MM.1S (cell line): ENCODE measurements around the gene MTMR12.

Source experiments
- DNase-seq: peaks from one replicate; pipeline ENCODE4 v3.0.0-alpha.2; 2015
- H2AFZ ChIP-seq: fragments of 300-600 bp; sonication (generic); 2 replicates; pipeline ENCODE4 v1.6.0; 2016; ENCODE audit warnings: antibody characterized with exemption, low read length
- H3F3A ChIP-seq: fragments of 300-600 bp; sonication (generic); 2 replicates; pipeline ENCODE4 v1.6.1; 2016; ENCODE audit warnings: mild to moderate bottlenecking, antibody characterized with exemption, low read length, moderate library complexity, mixed read lengths; ENCODE audit not compliant: insufficient read depth
- H3K27ac ChIP-seq: fragments of 300-600 bp; sonication (generic); 2 replicates; pipeline ENCODE4 v1.5.1; 2016; ENCODE audit warnings: mild to moderate bottlenecking, low read length
- H3K27me3 ChIP-seq: fragments of 300-600 bp; sonication (generic); replicated peaks from 2 replicates; pipeline ENCODE4 v1.6.0; 2016; ENCODE audit warnings: low read length; ENCODE audit not compliant: insufficient read depth
- H3K36me3 ChIP-seq: fragments of 300-600 bp; sonication (generic); replicated peaks from 2 replicates; pipeline ENCODE4 v1.6.1; 2016; ENCODE audit warnings: mild to moderate bottlenecking, low read length, mixed read lengths; ENCODE audit not compliant: insufficient read depth
- H3K4me1 ChIP-seq: fragments of 300-600 bp; sonication (generic); 2 replicates; pipeline ENCODE4 v1.6.1; 2016; ENCODE audit warnings: low read length, mixed read lengths
- H3K4me2 ChIP-seq: fragments of 300-600 bp; sonication (generic); 2 replicates; pipeline ENCODE4 v1.6.0; 2016; ENCODE audit warnings: low read depth, low read length
- H3K4me3 ChIP-seq: fragments of 300-600 bp; sonication (generic); 2 replicates; pipeline ENCODE4 v1.5.1; 2016; ENCODE audit warnings: low read length, mixed read lengths
- H3K79me2 ChIP-seq: fragments of 300-600 bp; sonication (generic); 2 replicates; pipeline ENCODE4 v1.6.1; 2016; ENCODE audit warnings: mixed run types, low read length, mixed read lengths
- H3K9ac ChIP-seq: fragments of 300-600 bp; sonication (generic); 2 replicates; pipeline ENCODE4 v1.6.1; 2016; ENCODE audit warnings: low read length, mixed read lengths
- H3K9me2 ChIP-seq: fragments of 300-600 bp; sonication (generic); replicated peaks from 2 replicates; pipeline ENCODE4 v1.6.1; 2016; ENCODE audit warnings: mild to moderate bottlenecking, low read length, mixed read lengths; ENCODE audit not compliant: insufficient read depth
- H3K9me3 ChIP-seq: fragments of 300-600 bp; sonication (generic); replicated peaks from 2 replicates; pipeline ENCODE4 v1.6.1; 2016; ENCODE audit warnings: mild to moderate bottlenecking, low read length, mixed read lengths; ENCODE audit not compliant: insufficient read depth
- H4K20me1 ChIP-seq: fragments of 300-600 bp; sonication (generic); 2 replicates; pipeline ENCODE4 v1.6.1; 2016; ENCODE audit warnings: mild to moderate bottlenecking, low read length, moderate library complexity, mixed read lengths; ENCODE audit not compliant: insufficient read depth
- EZH2 ChIP-seq: fragments of 300-600 bp; sonication (generic); optimal IDR thresholded peaks from 2 replicates; pipeline ENCODE3; 2017; ENCODE audit warnings: low read depth, mild to moderate bottlenecking, antibody characterized with exemption, low read length, mixed read lengths
- EZH2phosphoT487 ChIP-seq: fragments of 300-600 bp; sonication (generic); IDR thresholded peaks from 2 replicates; pipeline ENCODE4 v1.6.1; 2018; ENCODE audit warnings: antibody characterized with exemption, low read length
- TF ChIP-seq, protein P1 (sequence below): fragments of 300-600 bp; sonication (generic); IDR thresholded peaks from 2 replicates; pipeline ENCODE4 v1.5.1; 2016; ENCODE audit warnings: antibody characterized with exemption, low read length, mixed read lengths

The MTMR12 gene

GRCh38 chr5:32251871-32252458 is 60.8 kb downstream of the MTMR12 start:
- H3K4me3 ChIP-seq = no peak overlapping the region
- H3K27ac ChIP-seq = no peak overlapping the region
- no peaks in the 10 kb centered on the region for H3K27me3 ChIP-seq
- no peak overlapping the region for H3K4me2 ChIP-seq
- H3K9me3 ChIP-seq = no peaks in the 10 kb centered on the region
- H3K36me3 ChIP-seq = peaks cover 4% of the 10 kb centered on the region; the same call in 1 of the 2 replicates
- TF ChIP-seq EZH2phosphoT487 = no peak
- no peak for TF ChIP-seq EZH2
- TF ChIP-seq, protein P1, sequence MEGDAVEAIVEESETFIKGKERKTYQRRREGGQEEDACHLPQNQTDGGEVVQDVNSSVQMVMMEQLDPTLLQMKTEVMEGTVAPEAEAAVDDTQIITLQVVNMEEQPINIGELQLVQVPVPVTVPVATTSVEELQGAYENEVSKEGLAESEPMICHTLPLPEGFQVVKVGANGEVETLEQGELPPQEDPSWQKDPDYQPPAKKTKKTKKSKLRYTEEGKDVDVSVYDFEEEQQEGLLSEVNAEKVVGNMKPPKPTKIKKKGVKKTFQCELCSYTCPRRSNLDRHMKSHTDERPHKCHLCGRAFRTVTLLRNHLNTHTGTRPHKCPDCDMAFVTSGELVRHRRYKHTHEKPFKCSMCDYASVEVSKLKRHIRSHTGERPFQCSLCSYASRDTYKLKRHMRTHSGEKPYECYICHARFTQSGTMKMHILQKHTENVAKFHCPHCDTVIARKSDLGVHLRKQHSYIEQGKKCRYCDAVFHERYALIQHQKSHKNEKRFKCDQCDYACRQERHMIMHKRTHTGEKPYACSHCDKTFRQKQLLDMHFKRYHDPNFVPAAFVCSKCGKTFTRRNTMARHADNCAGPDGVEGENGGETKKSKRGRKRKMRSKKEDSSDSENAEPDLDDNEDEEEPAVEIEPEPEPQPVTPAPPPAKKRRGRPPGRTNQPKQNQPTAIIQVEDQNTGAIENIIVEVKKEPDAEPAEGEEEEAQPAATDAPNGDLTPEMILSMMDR = no peak
- no peak overlapping the region for H2AFZ ChIP-seq
- H3K79me2 ChIP-seq = no peaks in the 10 kb centered on the region
- H3K9ac ChIP-seq = no peak overlapping the region
- no peaks in the 10 kb centered on the region for H3K4me1 ChIP-seq
- DNase-seq = no peak
- H3F3A ChIP-seq = no peaks in the 10 kb centered on the region
- H4K20me1 ChIP-seq = no peaks in the 10 kb centered on the region
- H3K9me2 ChIP-seq = no peaks in the 10 kb centered on the region

DNA sequence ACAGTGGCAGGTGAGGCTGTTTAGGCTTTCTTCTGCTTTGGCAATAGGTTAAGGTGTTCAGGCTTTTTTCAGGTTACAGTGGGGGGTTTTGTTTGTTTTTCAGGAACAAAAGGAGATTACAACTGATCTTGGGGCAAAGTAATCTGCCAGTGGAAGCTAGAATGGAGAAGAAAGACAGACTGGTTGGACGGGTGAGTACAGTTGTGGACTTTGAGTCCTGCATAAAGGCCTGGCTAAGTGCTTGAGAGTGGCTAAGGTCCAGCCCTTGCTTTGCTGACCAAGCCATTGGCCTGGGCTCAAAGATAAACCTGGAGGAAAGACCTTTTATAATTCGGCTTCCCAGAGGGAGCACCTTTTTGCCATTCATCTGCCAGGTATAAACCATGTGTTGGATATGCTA is 63.1 kb downstream of the MTMR12 start:
- Histone ChIP-seq H4K20me1 (no peaks in the 10 kb centered on the region), H2AFZ (no peak overlapping the region), H3K27ac (no peak overlapping the region), H3K27me3 (no peaks in the 10 kb centered on the region), H3K4me2 (no peak overlapping the region), H3K4me3 (no peak overlapping the region), H3K36me3 (peaks cover 8% of the 10 kb centered on the region), H3K9me2 (no peaks in the 10 kb centered on the region), H3K9ac (no peak overlapping the region), H3F3A (no peaks in the 10 kb centered on the region), H3K9me3 (no peaks in the 10 kb centered on the region), H3K4me1 (no peaks in the 10 kb centered on the region), H3K79me2 (no peaks in the 10 kb centered on the region)
- TF ChIP-seq EZH2phosphoT487 (no peak), EZH2 (no peak)
- TF ChIP-seq, protein P1 = no peak
- no peak for DNase-seq

GRCh38 chr5:32245742-32246141 is 67.0 kb downstream of the MTMR12 start:
- no peaks in the 10 kb centered on the region for H3K4me1 ChIP-seq
- no peak overlapping the region for H3K9ac ChIP-seq
- no peaks in the 10 kb centered on the region for H4K20me1 ChIP-seq
- no peaks in the 10 kb centered on the region for H3F3A ChIP-seq
- DNase-seq = no peak
- no peak overlapping the region for H3K4me2 ChIP-seq
- H3K36me3 ChIP-seq = peaks cover 13% of the 10 kb centered on the region
- no peak overlapping the region for H3K27ac ChIP-seq
- H2AFZ ChIP-seq = no peak overlapping the region
- TF ChIP-seq EZH2 = no peak
- TF ChIP-seq EZH2phosphoT487 = no peak
- H3K4me3 ChIP-seq = no peak overlapping the region
- H3K79me2 ChIP-seq = no peaks in the 10 kb centered on the region
- no peaks in the 10 kb centered on the region for H3K27me3 ChIP-seq
- no peaks in the 10 kb centered on the region for H3K9me3 ChIP-seq
- H3K9me2 ChIP-seq = no peaks in the 10 kb centered on the region

DNA sequence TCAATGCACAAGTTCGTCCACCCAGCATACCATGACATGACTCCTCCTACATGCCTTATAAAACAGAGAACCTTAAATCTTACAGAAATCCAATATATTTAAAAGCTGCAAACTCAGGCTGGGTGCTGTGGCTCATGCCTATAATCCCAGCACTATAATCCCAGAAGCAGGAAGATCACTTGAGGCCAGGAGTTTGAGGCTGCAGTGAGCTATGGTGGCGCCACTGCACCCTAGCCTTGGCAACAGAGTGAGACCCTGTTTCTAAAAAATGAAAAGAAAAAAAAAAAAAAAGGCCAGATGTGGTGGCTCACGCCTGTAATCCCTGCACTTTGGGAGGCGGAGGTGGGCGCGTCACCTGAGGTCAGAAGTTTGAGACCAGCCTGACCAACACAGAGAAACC is 68.7 kb downstream of the MTMR12 start:
- no peaks in the 10 kb centered on the region for H3K27me3 ChIP-seq

More for the DNA sequence above, 68.7 kb downstream of the MTMR12 start:
- H3F3A ChIP-seq = no peaks in the 10 kb centered on the region
- no peaks in the 10 kb centered on the region for H3K79me2 ChIP-seq
- H3K9me2 ChIP-seq = no peaks in the 10 kb centered on the region
- H3K27ac ChIP-seq = no peak overlapping the region
- H3K4me3 ChIP-seq = no peak overlapping the region
- H3K9ac ChIP-seq = no peak overlapping the region
- no peak overlapping the region for H2AFZ ChIP-seq
- no peak overlapping the region for H3K4me2 ChIP-seq
- DNase-seq = no peak
- H3K36me3 ChIP-seq = peaks cover 13% of the 10 kb centered on the region
- no peak for TF ChIP-seq EZH2phosphoT487
- TF ChIP-seq, protein P1 = no peak
- TF ChIP-seq EZH2 = no peak
- H4K20me1 ChIP-seq = no peaks in the 10 kb centered on the region
- H3K4me1 ChIP-seq = no peaks in the 10 kb centered on the region
- no peaks in the 10 kb centered on the region for H3K9me3 ChIP-seq
